Measurements from ENCODE around the gene GJB5.
A peak's percentile ranks its signal among the peaks of the same experiment; 100 is the strongest.

GJB5 gene

GRCh38 chr1:34777519-34778321 is 22.9 kb downstream of the GJB5 start:
- no peak for DNase-seq

GRCh38 chr1:34778381-34778780 is 23.5 kb downstream of the GJB5 start:
- no peak for DNase-seq

GRCh38 chr1:34779005-34779404 is 24.2 kb downstream of the GJB5 start:
- no peak for DNase-seq

- no peak for DNase-seq
Observed at GRCh38 chr1:34779526-34779925, 24.7 kb downstream of the GJB5 start.

GRCh38 chr1:34779962-34780361 is 25.1 kb downstream of the GJB5 start:
- DNase-seq = no peak

GRCh38 chr1:34780528-34780927 is 25.7 kb downstream of the GJB5 start:
- no peak for DNase-seq

GRCh38 chr1:34781071-34781843 is 26.4 kb downstream of the GJB5 start, which contains the start of gene GJB3:
Gene GJB3 (plus strand): TSS chr1:34781214. CDS start chr1:34784763, 3,549 bp downstream.
- no peak for DNase-seq

- no peak for DNase-seq
Observed at GRCh38 chr1:34781844-34782391, 27.1 kb downstream of the GJB5 start.

GRCh38 chr1:34784751-34785221 is 29.9 kb downstream of the GJB5 start:
- no peak for DNase-seq

GRCh38 chr1:34785231-34785874 is 30.5 kb downstream of the GJB5 start:
- DNase-seq = no peak

- DNase-seq = no peak
Observed at GRCh38 chr1:34785875-34786470, 31.1 kb downstream of the GJB5 start.

GRCh38 chr1:34786521-34787325 is 31.9 kb downstream of the GJB5 start:
- DNase-seq = peak in 3 of 4 experiments; percentile 13 to 41 (median 22)

- DNase-seq = no peak
Observed at GRCh38 chr1:34787461-34788420, 32.9 kb downstream of the GJB5 start.

- no peak for DNase-seq
Observed at GRCh38 chr1:34790985-34791384, 36.1 kb downstream of the GJB5 start.

- no peak for DNase-seq
Observed at GRCh38 chr1:34792424-34792823, 37.6 kb downstream of the GJB5 start.

- DNase-seq = peak in 1 of 4 experiments; percentile 9
Observed at GRCh38 chr1:34792868-34793727, 38.3 kb downstream of the GJB5 start, which contains the start of gene GJA4. Gene GJA4 (plus strand): TSS chr1:34792999. CDS start chr1:34794214, 1,215 bp downstream.

- DNase-seq = no peak
Observed at GRCh38 chr1:34794001-34794789, 39.3 kb downstream of the GJB5 start.

- DNase-seq = no peak
Observed at GRCh38 chr1:34794790-34795180, 39.9 kb downstream of the GJB5 start.

GRCh38 chr1:34795916-34796315 is 41.1 kb downstream of the GJB5 start:
- no peak for DNase-seq
